Esophagus muscularis mucosa (tissue), 4 donors: ENCODE measurements around the gene ACAN. TPM values are rescaled to one million over a fixed set of nuclear protein-coding genes. Genes with fewer than 3 reads are reported as not detected.

Source experiments
- DNase-seq: peaks from one replicate; pipeline ENCODE4 v3.0.0-alpha.2; 2017; ENCODE audit errors: extremely low spot score
- H3K27ac ChIP-seq, 4 donors: fragments of 200-600 bp; sonication (generic); replicated peaks in 1 of 4; 1 replicate in 3 of 4; 2 replicates in 1 of 4; pipeline ENCODE4 v1.5.1; 2016 to 2019; ENCODE audit warnings: mild to moderate bottlenecking in 1 of 4
- H3K27me3 ChIP-seq, 4 donors: fragments of 200-600 bp; sonication (generic); one replicate each; pipeline versions ENCODE4 v1.5.1 to v1.6.0; 2016 to 2019
- H3K36me3 ChIP-seq, 4 donors: fragments of 200-600 bp; sonication (generic); one replicate each; pipeline ENCODE4 v1.5.1; 2016 to 2019
- H3K4me1 ChIP-seq, 4 donors: fragments of 200-600 bp; sonication (generic); one replicate each; pipeline ENCODE4 v1.5.1; 2016 to 2019
- H3K4me3 ChIP-seq, 4 donors: fragments of 200-600 bp; sonication (generic); 1 replicate in 2 of 4; 2 replicates in 2 of 4; pipeline ENCODE4 v1.5.1; 2016 to 2019; ENCODE audit warnings: mild to moderate bottlenecking in 4 of 4, moderate library complexity in 1 of 4
- H3K9me3 ChIP-seq, 4 donors: fragments of 200-600 bp; sonication (generic); 1 replicate in 3 of 4; 2 replicates in 1 of 4; pipeline ENCODE4 v1.5.1; 2016 to 2019
- EP300 ChIP-seq: sonication (generic); formaldehyde crosslinking; IDR thresholded peaks from one replicate; pipeline ENCODE4 v1.6.1; 2017; ENCODE audit warnings: antibody characterized with exemption
- POLR2A ChIP-seq: fragments of 450-650 bp; IDR thresholded peaks from one replicate; pipeline ENCODE4 v1.6.1; 2017; ENCODE audit warnings: antibody characterized with exemption, moderate library complexity, mild to moderate bottlenecking, low read depth
- POLR2AphosphoS5 ChIP-seq, 2 donors: sonication (generic); formaldehyde crosslinking; IDR thresholded peaks; one replicate each; pipeline ENCODE4 v1.6.1; 2017; ENCODE audit warnings: antibody characterized with exemption in 2 of 2
- WGBS: methylation state at CpG from one replicate; pipeline ENCODE4 v1.1.5; 2018; 5-methylcytosine and 5-hydroxymethylcytosine counted together
- intact Hi-C: fragments of 100-400 bp; cut with DNase I; formaldehyde crosslinking; loops from one replicate; pipeline ENCODE4 v1.15.1; 2023
- total RNA-seq, 4 donors: library from RNA; depleted of rRNA; stranded (reverse); fragments of >200 nt; gene quantifications; one replicate each; pipeline versions ENCODE4 v1.1.0 to v1.2.1, GENCODE V29; 2016
- TF ChIP-seq, protein P1 (sequence below), 3 experiments: fragments of 200-600 bp in 2 of 3; fragments of 450-650 bp in 1 of 3; sonication (generic) in 2 of 3; IDR thresholded peaks; one replicate each; pipeline ENCODE4 v1.5.1; 2017 to 2019; ENCODE audit warnings: antibody characterized with exemption in 3 of 3, mild to moderate bottlenecking in 2 of 3, moderate library complexity in 1 of 3

Gene ACAN
- total RNA-seq, 4 donors from 2014 or later, result under 0.01 to 0.11 (median 0.06) TPM; not detected in 1

DNA sequence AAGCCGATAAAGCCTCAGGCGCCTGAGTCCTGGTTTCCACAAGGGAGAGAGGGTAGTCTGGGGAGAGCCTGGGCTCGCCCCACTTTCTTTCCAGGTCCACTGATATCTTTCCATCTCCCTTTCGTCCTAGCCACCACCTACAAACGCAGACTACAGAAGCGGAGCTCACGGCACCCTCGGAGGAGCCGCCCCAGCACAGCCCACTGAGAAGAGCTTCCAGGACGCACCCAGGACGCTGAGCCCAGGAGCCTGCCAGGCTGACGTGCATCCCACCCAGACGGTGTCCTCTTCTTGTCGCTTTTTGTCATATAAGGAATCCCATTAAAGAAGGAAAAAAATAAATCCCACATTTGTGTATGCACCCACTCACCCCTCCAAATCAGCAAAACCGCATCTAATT lies 71.0 kb downstream of the ACAN start:
- Histone ChIP-seq H3K36me3 (peaks cover 0 to 4% (median 2%) of the 10 kb centered on the region in 4 donors), H3K4me1 (peaks cover 0 to 4% (median 2%) of the 10 kb centered on the region in 4 donors), H3K27ac (no peak overlapping the region), H3K9me3 (no peaks in the 10 kb centered on the region), H3K27me3 (peaks cover 0 to 48% (median 0%) of the 10 kb centered on the region in 4 donors), H3K4me3 (no peak overlapping the region)
- TF ChIP-seq POLR2A, result no peak
- TF ChIP-seq POLR2AphosphoS5 (IDR thresholded peaks at IDR 0.05), result no peak
- TF ChIP-seq, protein P1, sequence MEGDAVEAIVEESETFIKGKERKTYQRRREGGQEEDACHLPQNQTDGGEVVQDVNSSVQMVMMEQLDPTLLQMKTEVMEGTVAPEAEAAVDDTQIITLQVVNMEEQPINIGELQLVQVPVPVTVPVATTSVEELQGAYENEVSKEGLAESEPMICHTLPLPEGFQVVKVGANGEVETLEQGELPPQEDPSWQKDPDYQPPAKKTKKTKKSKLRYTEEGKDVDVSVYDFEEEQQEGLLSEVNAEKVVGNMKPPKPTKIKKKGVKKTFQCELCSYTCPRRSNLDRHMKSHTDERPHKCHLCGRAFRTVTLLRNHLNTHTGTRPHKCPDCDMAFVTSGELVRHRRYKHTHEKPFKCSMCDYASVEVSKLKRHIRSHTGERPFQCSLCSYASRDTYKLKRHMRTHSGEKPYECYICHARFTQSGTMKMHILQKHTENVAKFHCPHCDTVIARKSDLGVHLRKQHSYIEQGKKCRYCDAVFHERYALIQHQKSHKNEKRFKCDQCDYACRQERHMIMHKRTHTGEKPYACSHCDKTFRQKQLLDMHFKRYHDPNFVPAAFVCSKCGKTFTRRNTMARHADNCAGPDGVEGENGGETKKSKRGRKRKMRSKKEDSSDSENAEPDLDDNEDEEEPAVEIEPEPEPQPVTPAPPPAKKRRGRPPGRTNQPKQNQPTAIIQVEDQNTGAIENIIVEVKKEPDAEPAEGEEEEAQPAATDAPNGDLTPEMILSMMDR (IDR thresholded peaks at IDR 0.05), result no peak
- no peak for TF ChIP-seq EP300
- no peak for DNase-seq
- intact Hi-C loops, result no loop called here
- WGBS, result 79% methylated on average over 15 of the region's 15 CpGs

DNA sequence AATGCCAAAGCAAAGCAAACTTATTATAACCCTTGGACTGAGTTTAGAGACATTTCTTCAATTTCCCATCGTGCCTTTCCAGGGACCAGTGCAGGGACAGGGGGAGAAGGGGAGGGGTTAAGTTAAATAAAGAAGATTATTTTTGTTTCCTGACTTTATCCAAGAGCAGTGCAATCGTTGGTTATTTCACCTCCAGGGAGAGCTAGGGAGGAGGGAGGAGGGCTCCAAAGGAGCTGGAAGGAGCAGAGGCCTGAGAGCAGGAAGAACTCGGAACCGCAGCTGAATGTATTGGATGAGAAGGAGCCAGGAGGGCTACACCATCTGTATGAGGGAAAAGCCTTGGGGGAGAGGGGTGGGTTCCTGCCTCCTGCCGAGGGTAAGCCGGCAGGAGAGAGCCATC lies 71.4 kb downstream of the ACAN start:
- Histone ChIP-seq H3K9me3 (no peaks in the 10 kb centered on the region), H3K4me1 (peaks cover 0 to 4% (median 2%) of the 10 kb centered on the region in 4 donors), H3K27ac (no peak overlapping the region), H3K27me3 (peaks cover 0 to 48% (median 0%) of the 10 kb centered on the region in 4 donors), H3K36me3 (peaks cover 0 to 4% (median 2%) of the 10 kb centered on the region in 4 donors), H3K4me3 (no peak overlapping the region)
- 14% methylated on average over 6 of the region's 6 CpGs for WGBS
- TF ChIP-seq EP300 (no peak), POLR2AphosphoS5 (IDR thresholded peaks at IDR 0.05) (no peak), POLR2A (no peak)
- TF ChIP-seq, protein P1 (IDR thresholded peaks at IDR 0.05), result no peak
- DNase-seq, result no peak
- intact Hi-C loops, result no loop called here

DNA sequence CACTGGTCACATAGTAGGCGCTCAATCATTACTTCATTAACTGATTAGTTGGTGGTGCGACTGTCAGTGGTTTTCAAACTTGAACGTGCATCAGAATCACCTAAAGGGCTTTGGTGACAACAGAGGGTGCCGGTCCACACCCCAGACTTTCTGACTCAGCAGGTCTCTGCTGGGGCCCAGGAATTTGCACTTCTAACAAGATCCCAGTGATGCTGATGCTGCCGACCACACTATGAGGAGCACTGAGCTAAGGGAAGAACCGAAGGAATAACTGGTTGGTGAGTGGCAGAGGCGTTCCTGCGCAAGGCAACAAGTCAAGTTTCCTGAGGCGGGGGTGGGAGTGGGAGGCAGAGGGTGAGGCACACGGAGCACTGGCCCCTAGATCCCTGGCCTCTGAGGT lies 73.3 kb downstream of the ACAN start:
- peaks cover 0 to 4% (median 2%) of the 10 kb centered on the region in 4 donors for H3K4me1 ChIP-seq
- DNase-seq, result no peak
- no peak overlapping the region for H3K4me3 ChIP-seq
- 83% methylated on average over 10 of the region's 10 CpGs for WGBS
- no peak overlapping the region for H3K27ac ChIP-seq
- no peaks in the 10 kb centered on the region for H3K9me3 ChIP-seq
- H3K36me3 ChIP-seq, result peaks cover 0 to 11% (median 2%) of the 10 kb centered on the region in 4 donors
- peaks cover 0 to 31% (median 0%) of the 10 kb centered on the region in 4 donors for H3K27me3 ChIP-seq
- TF ChIP-seq POLR2A, result no peak
- TF ChIP-seq EP300, result no peak
- TF ChIP-seq POLR2AphosphoS5 (IDR thresholded peaks at IDR 0.05), result no peak
- TF ChIP-seq, protein P1 (IDR thresholded peaks at IDR 0.05), result no peak
- intact Hi-C loops, result no loop called here

DNA sequence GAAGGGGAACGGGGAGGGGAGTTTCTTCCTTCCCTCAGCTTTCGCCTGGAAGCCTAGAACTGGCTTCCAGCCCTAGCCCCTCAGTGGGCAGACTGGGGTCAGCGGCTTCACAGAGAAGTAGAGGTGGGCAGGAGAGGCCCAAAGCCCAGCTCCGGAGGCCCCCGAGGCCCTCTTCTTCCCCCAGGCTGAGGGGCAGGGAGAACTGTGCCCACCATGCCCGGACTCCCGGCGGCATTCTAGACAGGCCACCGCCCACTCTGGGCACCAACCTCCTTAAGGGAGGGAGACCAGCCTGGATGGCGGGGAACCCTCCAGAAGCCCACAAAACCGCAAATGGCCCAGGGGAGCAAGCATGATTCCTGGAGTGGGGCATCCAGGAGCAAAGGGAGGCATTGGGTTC lies 74.2 kb downstream of the ACAN start:
- WGBS, result 95% methylated on average over 11 of the region's 11 CpGs
- TF ChIP-seq, protein P1 (IDR thresholded peaks at IDR 0.05), result no peak
- TF ChIP-seq POLR2AphosphoS5 (IDR thresholded peaks at IDR 0.05), result no peak
- TF ChIP-seq EP300, result no peak
- no peak for TF ChIP-seq POLR2A
- intact Hi-C loops, result no loop called here

DNA sequence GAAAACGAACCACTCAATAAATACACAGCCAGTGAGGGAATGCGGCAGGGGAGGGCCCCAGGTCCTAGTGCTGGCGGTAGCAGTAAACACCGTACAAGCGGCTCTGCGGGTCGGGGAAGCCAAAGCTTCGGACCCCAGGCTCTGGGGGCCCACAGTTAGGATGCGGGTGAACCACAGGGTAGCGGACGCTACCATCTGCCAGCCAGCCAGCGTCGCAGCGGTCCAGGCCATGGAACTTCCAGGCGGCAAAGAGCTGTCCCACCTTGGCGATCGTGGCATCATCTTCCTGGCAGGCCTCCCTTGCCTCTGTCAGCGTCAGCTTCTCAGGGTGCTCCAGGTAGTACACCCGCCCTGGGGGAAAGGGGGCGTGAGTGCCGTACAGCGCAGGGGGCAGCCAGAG lies 74.7 kb downstream of the ACAN start:
- no peak overlapping the region for H3K4me3 ChIP-seq
- H3K36me3 ChIP-seq, result peaks cover 0 to 11% (median 2%) of the 10 kb centered on the region in 4 donors
- H3K27ac ChIP-seq, result no peak overlapping the region
- no peak for TF ChIP-seq EP300
- TF ChIP-seq, protein P1 (IDR thresholded peaks at IDR 0.05), result no peak
- no peak for TF ChIP-seq POLR2A
- TF ChIP-seq POLR2AphosphoS5 (IDR thresholded peaks at IDR 0.05), result no peak
- intact Hi-C loops, result no loop called here
- H3K4me1 ChIP-seq, result peaks cover 0 to 4% (median 2%) of the 10 kb centered on the region in 4 donors
- H3K27me3 ChIP-seq, result peaks cover 0 to 18% (median 0%) of the 10 kb centered on the region in 4 donors
- H3K9me3 ChIP-seq, result no peaks in the 10 kb centered on the region
- 86% methylated on average over 17 of the region's 22 CpGs for WGBS
- DNase-seq, result no peak

More for the DNA sequence above, 74.2 kb downstream of the ACAN start:
- DNase-seq, result no peak
- no peak overlapping the region for H3K4me3 ChIP-seq
- no peak overlapping the region for H3K27ac ChIP-seq
- peaks cover 0 to 23% (median 0%) of the 10 kb centered on the region in 4 donors for H3K27me3 ChIP-seq
- H3K36me3 ChIP-seq, result peaks cover 0 to 11% (median 2%) of the 10 kb centered on the region in 4 donors
- peaks cover 0 to 4% (median 2%) of the 10 kb centered on the region in 4 donors for H3K4me1 ChIP-seq
- H3K9me3 ChIP-seq, result no peaks in the 10 kb centered on the region
